ENCODE measurements around the gene KTI12.

DNA sequence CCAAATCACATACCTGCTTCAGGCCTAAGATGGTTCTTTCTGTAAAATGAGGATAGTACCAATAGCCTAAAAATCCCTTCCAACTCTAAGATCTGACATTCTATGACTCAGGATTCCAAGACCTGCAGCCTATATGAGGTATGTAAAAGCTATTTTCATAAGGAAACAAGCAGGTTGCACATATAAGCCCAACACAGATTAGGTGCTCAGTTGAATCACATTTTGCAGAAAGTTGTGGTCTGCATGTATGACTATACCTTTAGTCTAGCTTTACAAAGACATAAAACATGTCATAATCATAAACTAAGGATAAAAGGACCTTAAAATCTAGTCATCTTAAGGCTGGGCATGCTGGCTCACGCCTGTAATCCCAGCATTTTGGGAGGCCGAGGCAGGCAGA, 7.3 kb downstream of the KTI12 start:
- TF ChIP-seq SUZ12 (IDR thresholded peaks at IDR 0.05) (no peak), FOXM1 (IDR thresholded peaks at IDR 0.05; ENCODE audit: borderline replicate concordance) (no peak)

Measured in HEK293T (cell line).